HEK293T (cell line): ENCODE measurements around the gene MAGEB3.

Experiments used
- ARNT ChIP-seq: fragments of 450-650 bp; IDR thresholded peaks from 2 replicates; pipeline ENCODE4 v1.6.1; 2017; ENCODE audit warnings: mild to moderate bottlenecking
- BHLHE40 ChIP-seq: fragments of 450-650 bp; IDR thresholded peaks from 2 replicates; pipeline ENCODE4 v1.6.1; 2016; ENCODE audit warnings: mild to moderate bottlenecking, moderate library complexity, borderline replicate concordance
- ELF4 ChIP-seq: fragments of 450-650 bp; IDR thresholded peaks from 2 replicates; pipeline ENCODE4 v1.6.1; 2017; ENCODE audit warnings: antibody characterized with exemption
- FOXM1 ChIP-seq: fragments of 450-650 bp; IDR thresholded peaks from 2 replicates; pipeline ENCODE4 v1.6.1; 2017; ENCODE audit warnings: mild to moderate bottlenecking, borderline replicate concordance
- HDGF ChIP-seq: fragments of 450-650 bp; IDR thresholded peaks from 2 replicates; pipeline ENCODE4 v1.6.1; 2017; ENCODE audit warnings: antibody characterized with exemption, borderline replicate concordance
- L3MBTL2 ChIP-seq: fragments of 450-650 bp; conservative IDR thresholded peaks from 2 replicates; pipeline ENCODE4 v1.6.1; 2016; ENCODE audit warnings: mild to moderate bottlenecking
- LEF1 ChIP-seq: fragments of 450-650 bp; IDR thresholded peaks from 2 replicates; pipeline ENCODE4 v1.6.1; 2017; ENCODE audit warnings: mild to moderate bottlenecking, borderline replicate concordance
- NFRKB ChIP-seq: fragments of 450-650 bp; IDR thresholded peaks from 2 replicates; pipeline ENCODE4 v1.6.1; 2016; ENCODE audit warnings: mild to moderate bottlenecking, moderate library complexity
- PKNOX1 ChIP-seq: fragments of 450-650 bp; IDR thresholded peaks from 2 replicates; pipeline ENCODE4 v1.6.1; 2016
- SP1 ChIP-seq: fragments of 450-650 bp; IDR thresholded peaks from 2 replicates; pipeline ENCODE4 v1.6.1; 2017
- SUZ12 ChIP-seq: fragments of 450-650 bp; IDR thresholded peaks from 2 replicates; pipeline ENCODE4 v1.6.1; 2016; ENCODE audit warnings: mild to moderate bottlenecking
- TARDBP ChIP-seq: fragments of 450-650 bp; IDR thresholded peaks from 2 replicates; pipeline ENCODE4 v1.6.1; 2016
- ZNF384 ChIP-seq: fragments of 450-650 bp; IDR thresholded peaks from 2 replicates; pipeline ENCODE4 v1.6.1; 2016

DNA sequence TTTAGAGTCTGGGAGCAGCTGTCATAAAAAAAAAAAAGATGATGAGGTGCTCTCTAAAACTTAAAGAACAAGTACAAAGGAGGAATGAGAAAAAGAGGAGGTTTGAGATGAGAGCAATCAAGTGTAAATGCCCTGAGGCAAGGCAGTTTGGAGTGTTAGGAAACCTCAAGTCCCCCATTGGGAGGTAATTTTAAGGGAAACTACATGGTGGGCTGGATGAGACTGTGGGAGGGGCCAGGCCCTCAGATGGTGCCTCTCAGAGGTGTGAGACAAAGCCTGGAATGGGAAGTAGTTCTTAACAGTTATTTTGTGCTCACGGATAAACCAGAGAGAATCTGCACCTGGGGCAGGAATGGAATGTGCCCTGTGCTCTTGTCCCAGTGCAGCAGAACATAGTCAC, 1.9 kb upstream of the MAGEB3 start:
- TF ChIP-seq BHLHE40 (no peak), FOXM1 (no peak), SUZ12 (no peak), HDGF (no peak), SP1 (no peak), LEF1 (no peak), L3MBTL2 (no peak), ELF4 (no peak), TARDBP (no peak), ARNT (no peak), ZNF384 (no peak), PKNOX1 (no peak), NFRKB (no peak)
